Glutamatergic neuron (in vitro differentiated cells): ENCODE data around the gene CNTNAP2. TPM values are rescaled to one million over a fixed set of nuclear protein-coding genes. Genes with fewer than 3 reads are reported as not detected.

ENCODE experiments used
- DNase-seq: peaks from one replicate; pipeline ENCODE4 v3.0.0; 2022
- H3K27ac Mint-ChIP-seq: one replicate; pipeline ENCODE4 v1.8.0; 2020; ENCODE audit warnings: mild to moderate bottlenecking, mixed read lengths, inconsistent platforms; ENCODE audit not compliant: unreplicated experiment
- H3K27me3 Mint-ChIP-seq: one replicate; pipeline ENCODE4 v1.8.0; 2020; ENCODE audit warnings: mild to moderate bottlenecking, moderate library complexity, mixed read lengths, inconsistent platforms; ENCODE audit not compliant: unreplicated experiment
- H3K36me3 Mint-ChIP-seq: one replicate; pipeline ENCODE4 v1.8.0; 2020; ENCODE audit warnings: mild to moderate bottlenecking, mixed read lengths, inconsistent platforms; ENCODE audit not compliant: unreplicated experiment
- H3K4me1 Mint-ChIP-seq: one replicate; pipeline ENCODE4 v1.8.0; 2020; ENCODE audit warnings: mild to moderate bottlenecking, low read depth, mixed read lengths, inconsistent platforms; ENCODE audit not compliant: unreplicated experiment
- H3K4me3 Mint-ChIP-seq: one replicate; pipeline ENCODE4 v1.8.0; 2020; ENCODE audit warnings: mild to moderate bottlenecking, mixed read lengths, inconsistent platforms; ENCODE audit not compliant: unreplicated experiment
- H3K9me3 Mint-ChIP-seq: one replicate; pipeline ENCODE4 v1.8.0; 2020; ENCODE audit warnings: mild to moderate bottlenecking, moderate library complexity, mixed read lengths, inconsistent platforms; ENCODE audit not compliant: unreplicated experiment
- CTCF ChIP-seq: fragments of 200-600 bp; sonication (generic); IDR thresholded peaks from one replicate; pipeline ENCODE4 v1.5.0; 2021; ENCODE audit not compliant: partially characterized antibody, unreplicated experiment
- total RNA-seq: library from RNA; stranded (reverse); fragmentation: NEBNext Ultra II Directional; extraction: Animal tissue kit (Norgen Biotek cat#: 25700); gene quantifications from one replicate; pipeline ENCODE4 v1.2.1, GENCODE V29; 2021; ENCODE audit not compliant: unreplicated experiment

The CNTNAP2 gene
- total RNA-seq, 1 donor from 2014 or later, result 25.8 TPM

- Mint-ChIP-seq H3K4me1 (peaks cover 2% of the 10 kb centered on the region), H3K4me3 (no peak overlapping the region), H3K36me3 (no peaks in the 10 kb centered on the region), H3K27me3 (no peaks in the 10 kb centered on the region), H3K27ac (no peak overlapping the region), H3K9me3 (no peaks in the 10 kb centered on the region)
- DNase-seq, result no peak
- TF ChIP-seq CTCF, result no peak
Measured at GRCh38 chr7:147161405-147161804, 1044.8 kb downstream of the CNTNAP2 start.

GRCh38 chr7:147170341-147171012 lies 1053.9 kb downstream of the CNTNAP2 start:
- H3K27me3 Mint-ChIP-seq, result no peaks in the 10 kb centered on the region
- no peaks in the 10 kb centered on the region for H3K36me3 Mint-ChIP-seq
- no peak for TF ChIP-seq CTCF
- H3K9me3 Mint-ChIP-seq, result peaks cover 3% of the 10 kb centered on the region
- no peak overlapping the region for H3K4me3 Mint-ChIP-seq
- H3K4me1 Mint-ChIP-seq, result peaks cover 7% of the 10 kb centered on the region
- peak; percentile 18 for DNase-seq
- no peak overlapping the region for H3K27ac Mint-ChIP-seq

GRCh38 chr7:147171013-147171391 lies 1054.4 kb downstream of the CNTNAP2 start:
- no peaks in the 10 kb centered on the region for H3K36me3 Mint-ChIP-seq

GRCh38 chr7:147173883-147174282 lies 1057.3 kb downstream of the CNTNAP2 start:
- H3K4me3 Mint-ChIP-seq, result no peak overlapping the region
- no peaks in the 10 kb centered on the region for H3K36me3 Mint-ChIP-seq
- H3K9me3 Mint-ChIP-seq, result peaks cover 3% of the 10 kb centered on the region
- H3K4me1 Mint-ChIP-seq, result peaks cover 2% of the 10 kb centered on the region
- H3K27me3 Mint-ChIP-seq, result no peaks in the 10 kb centered on the region
- TF ChIP-seq CTCF, result no peak
- H3K27ac Mint-ChIP-seq, result no peak overlapping the region
- no peak for DNase-seq

More at GRCh38 chr7:147171013-147171391, 1054.4 kb downstream of the CNTNAP2 start:
- no peaks in the 10 kb centered on the region for H3K27me3 Mint-ChIP-seq
- H3K9me3 Mint-ChIP-seq, result peaks cover 3% of the 10 kb centered on the region
- no peak overlapping the region for H3K27ac Mint-ChIP-seq
- peaks cover 7% of the 10 kb centered on the region for H3K4me1 Mint-ChIP-seq
- no peak overlapping the region for H3K4me3 Mint-ChIP-seq
- TF ChIP-seq CTCF, result no peak
- no peak for DNase-seq

- no peak for DNase-seq
- Mint-ChIP-seq H3K27ac (no peak overlapping the region), H3K9me3 (peaks cover 4% of the 10 kb centered on the region), H3K36me3 (no peaks in the 10 kb centered on the region), H3K27me3 (no peaks in the 10 kb centered on the region), H3K4me1 (peaks cover 5% of the 10 kb centered on the region), H3K4me3 (no peak overlapping the region)
- no peak for TF ChIP-seq CTCF
Measured at GRCh38 chr7:147182874-147183273, 1066.3 kb downstream of the CNTNAP2 start.
